C4-2B (cell line): ENCODE data around the gene TARS2.

Source experiments
- ZFX ChIP-seq: fragments of 450-650 bp; IDR thresholded peaks from 2 replicates; pipeline ENCODE4 v1.6.1; 2017
- TF ChIP-seq, protein P1 (sequence below): fragments of 450-650 bp; conservative IDR thresholded peaks from 2 replicates; pipeline ENCODE4 v1.5.1; 2017; ENCODE audit warnings: mild to moderate bottlenecking

DNA sequence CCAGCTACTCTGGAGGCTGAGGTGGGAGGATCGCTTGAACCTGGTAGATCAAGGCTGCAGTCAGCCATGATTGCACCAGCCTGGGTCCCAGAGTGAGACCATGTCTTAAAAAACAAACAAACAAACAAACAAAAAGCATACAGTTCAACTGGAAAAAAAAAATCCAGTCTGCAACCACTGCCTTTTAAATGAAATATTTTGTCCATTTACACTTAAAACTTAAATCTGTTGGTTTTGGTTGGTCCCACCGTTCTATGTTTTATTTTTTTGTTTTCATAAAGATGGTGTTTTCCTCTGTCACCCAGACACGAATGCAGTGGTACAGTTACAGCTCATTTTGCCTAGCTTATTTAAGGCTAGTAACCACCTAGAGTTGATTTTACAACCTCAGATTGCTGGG, 38.1 kb downstream of the TARS2 start:
- TF ChIP-seq, protein P1, sequence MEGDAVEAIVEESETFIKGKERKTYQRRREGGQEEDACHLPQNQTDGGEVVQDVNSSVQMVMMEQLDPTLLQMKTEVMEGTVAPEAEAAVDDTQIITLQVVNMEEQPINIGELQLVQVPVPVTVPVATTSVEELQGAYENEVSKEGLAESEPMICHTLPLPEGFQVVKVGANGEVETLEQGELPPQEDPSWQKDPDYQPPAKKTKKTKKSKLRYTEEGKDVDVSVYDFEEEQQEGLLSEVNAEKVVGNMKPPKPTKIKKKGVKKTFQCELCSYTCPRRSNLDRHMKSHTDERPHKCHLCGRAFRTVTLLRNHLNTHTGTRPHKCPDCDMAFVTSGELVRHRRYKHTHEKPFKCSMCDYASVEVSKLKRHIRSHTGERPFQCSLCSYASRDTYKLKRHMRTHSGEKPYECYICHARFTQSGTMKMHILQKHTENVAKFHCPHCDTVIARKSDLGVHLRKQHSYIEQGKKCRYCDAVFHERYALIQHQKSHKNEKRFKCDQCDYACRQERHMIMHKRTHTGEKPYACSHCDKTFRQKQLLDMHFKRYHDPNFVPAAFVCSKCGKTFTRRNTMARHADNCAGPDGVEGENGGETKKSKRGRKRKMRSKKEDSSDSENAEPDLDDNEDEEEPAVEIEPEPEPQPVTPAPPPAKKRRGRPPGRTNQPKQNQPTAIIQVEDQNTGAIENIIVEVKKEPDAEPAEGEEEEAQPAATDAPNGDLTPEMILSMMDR: no peak
- no peak for TF ChIP-seq ZFX
